Caco-2 (cell line): ENCODE measurements around the gene RGS19. TPM values are rescaled to one million over a fixed set of nuclear protein-coding genes. Genes with fewer than 3 reads are reported as not detected.

Experiments
- BruUV-seq: library from RNA; stranded (reverse); fragments of 400-500 nt; replicated peaks from 2 replicates; lab custom pipeline; 2021; lab: Mats Ljungman, UMichigan
- CTCF ChIA-PET: fragments of 300-600 bp; sonication (Branson Sonifier 250); formaldehyde crosslinking; loops from one replicate; lab custom pipeline; 2022; ENCODE audit warnings: antibody characterized with exemption; lab: Charles Lee
- POLR2A ChIA-PET: fragments of 300-600 bp; sonication (Branson Sonifier 250); formaldehyde crosslinking; loops from one replicate; lab custom pipeline; 2022; ENCODE audit warnings: antibody characterized with exemption; lab: Charles Lee
- DNase-seq, 2 experiments: peaks; one replicate each; pipeline versions ENCODE4 v3.0.0 to v3.0.0-alpha.2; 2020 to 2022
- H3K27me3 ChIP-seq: replicated peaks from 2 replicates; pipeline ENCODE4 v1.6.0; 2011; ENCODE audit warnings: low read length; ENCODE audit not compliant: control insufficient read depth, insufficient read depth
- H3K36me3 ChIP-seq: 2 replicates; pipeline ENCODE4 v1.5.1; 2011; ENCODE audit warnings: low read length; ENCODE audit not compliant: control insufficient read depth, insufficient read depth
- H3K4me1 ChIP-seq: fragments of 250-450 bp; sonication (Bioruptor Pico); 2 replicates; pipeline ENCODE4 v1.5.1; 2020; ENCODE audit warnings: mild to moderate bottlenecking
- H3K4me3 ChIP-seq: 2 replicates; pipeline ENCODE4 v1.5.1; 2011; ENCODE audit warnings: low read depth, mild to moderate bottlenecking, control low read depth, low read length
- H3K9me3 ChIP-seq: fragments of 250-450 bp; sonication (Bioruptor Pico); 2 replicates; pipeline ENCODE4 v1.5.1; 2020; ENCODE audit warnings: mild to moderate bottlenecking, moderate library complexity
- H3K27ac Mint-ChIP-seq: one replicate; pipeline ENCODE4 v1.8.0; 2022; ENCODE audit warnings: mixed read lengths; ENCODE audit not compliant: unreplicated experiment
- H3K27me3 Mint-ChIP-seq: one replicate; pipeline ENCODE4 v1.8.0; 2022; ENCODE audit warnings: mixed read lengths; ENCODE audit not compliant: insufficient read depth, unreplicated experiment
- H3K36me3 Mint-ChIP-seq: one replicate; pipeline ENCODE4 v1.8.0; 2022; ENCODE audit warnings: mild to moderate bottlenecking, mixed read lengths; ENCODE audit not compliant: insufficient read depth, unreplicated experiment
- H3K4me1 Mint-ChIP-seq: one replicate; pipeline ENCODE4 v1.8.0; 2022; ENCODE audit warnings: low read depth, mixed read lengths; ENCODE audit not compliant: unreplicated experiment
- H3K4me3 Mint-ChIP-seq: one replicate; pipeline ENCODE4 v1.8.0; 2022; ENCODE audit warnings: mild to moderate bottlenecking, moderate library complexity, mixed read lengths; ENCODE audit not compliant: unreplicated experiment
- H3K9me3 Mint-ChIP-seq: one replicate; pipeline ENCODE4 v1.8.0; 2022; ENCODE audit warnings: mixed read lengths; ENCODE audit not compliant: unreplicated experiment
- intact Hi-C: fragments of 100-400 bp; cut with micrococcal nuclease; formaldehyde crosslinking; loops from one replicate; pipeline ENCODE4 v1.10.0; 2022; ENCODE audit not compliant: unreplicated experiment
- total RNA-seq: library from RNA; stranded (reverse); gene quantifications from 2 replicates; pipeline ENCODE4 v1.2.3, GENCODE V29; 2022
- TF ChIP-seq, protein P1 (sequence below), 2 experiments: fragments of 200-600 bp in 1 of 2; IDR thresholded peaks; 1 replicate in 1 of 2; 2 replicates in 1 of 2; pipeline versions ENCODE4 v1.5.1 to v1.8.0; 2011 to 2022; ENCODE audit warnings: antibody characterized with exemption in 1 of 2, control low read depth in 1 of 2, inconsistent platforms in 1 of 2, low read depth in 1 of 2, low read length in 1 of 2, mild to moderate bottlenecking in 1 of 2, moderate library complexity in 1 of 2; ENCODE audit not compliant: insufficient read depth in 1 of 2, severe bottlenecking in 1 of 2, unreplicated experiment in 1 of 2

The RGS19 gene
- total RNA-seq, 1 experiment from 2014 or later, result 29.3 TPM

DNA sequence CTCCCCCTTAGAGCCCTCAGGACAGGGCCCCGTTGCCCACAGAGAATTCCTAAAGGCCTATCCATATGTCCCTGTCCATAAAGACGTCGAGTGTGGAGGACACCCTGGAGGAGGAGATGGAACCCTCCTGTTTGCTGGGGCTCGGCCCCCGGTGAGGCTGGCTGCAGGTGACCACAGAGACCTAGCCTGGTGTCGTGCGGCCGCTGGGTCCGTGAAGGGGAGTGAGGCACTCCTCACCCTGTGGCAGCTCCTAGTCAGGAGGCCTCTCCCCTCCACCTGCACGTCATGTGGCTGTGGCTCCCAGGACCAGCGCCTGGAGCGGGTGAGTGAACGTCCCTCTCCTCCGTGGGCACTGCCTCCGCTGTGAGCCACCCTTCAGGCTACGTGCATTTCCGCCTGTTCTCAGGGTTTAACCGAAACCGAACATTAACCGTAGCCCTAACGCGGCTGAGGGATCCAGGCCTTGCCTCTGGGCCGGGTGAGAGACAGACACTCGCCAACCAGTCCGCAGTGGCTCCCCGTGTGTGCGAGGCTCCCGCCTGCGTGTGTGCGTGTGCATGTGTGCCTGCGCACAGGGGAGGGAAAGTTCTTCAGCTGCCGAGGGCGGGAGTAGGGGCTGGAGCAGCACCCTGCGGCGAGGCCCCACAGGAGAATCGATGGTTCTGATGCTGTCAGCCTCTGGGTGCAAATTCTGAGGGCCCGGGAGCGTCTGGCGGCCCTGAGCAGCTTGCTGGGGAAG lies 22.3 kb downstream of the RGS19 start:
- H3K9me3 Mint-ChIP-seq, result no peaks in the 10 kb centered on the region
- TF ChIP-seq, protein P1, sequence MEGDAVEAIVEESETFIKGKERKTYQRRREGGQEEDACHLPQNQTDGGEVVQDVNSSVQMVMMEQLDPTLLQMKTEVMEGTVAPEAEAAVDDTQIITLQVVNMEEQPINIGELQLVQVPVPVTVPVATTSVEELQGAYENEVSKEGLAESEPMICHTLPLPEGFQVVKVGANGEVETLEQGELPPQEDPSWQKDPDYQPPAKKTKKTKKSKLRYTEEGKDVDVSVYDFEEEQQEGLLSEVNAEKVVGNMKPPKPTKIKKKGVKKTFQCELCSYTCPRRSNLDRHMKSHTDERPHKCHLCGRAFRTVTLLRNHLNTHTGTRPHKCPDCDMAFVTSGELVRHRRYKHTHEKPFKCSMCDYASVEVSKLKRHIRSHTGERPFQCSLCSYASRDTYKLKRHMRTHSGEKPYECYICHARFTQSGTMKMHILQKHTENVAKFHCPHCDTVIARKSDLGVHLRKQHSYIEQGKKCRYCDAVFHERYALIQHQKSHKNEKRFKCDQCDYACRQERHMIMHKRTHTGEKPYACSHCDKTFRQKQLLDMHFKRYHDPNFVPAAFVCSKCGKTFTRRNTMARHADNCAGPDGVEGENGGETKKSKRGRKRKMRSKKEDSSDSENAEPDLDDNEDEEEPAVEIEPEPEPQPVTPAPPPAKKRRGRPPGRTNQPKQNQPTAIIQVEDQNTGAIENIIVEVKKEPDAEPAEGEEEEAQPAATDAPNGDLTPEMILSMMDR (IDR thresholded peaks at IDR 0.05; ENCODE audit: insufficient read depth in 1 of 2, low read depth in 1 of 2, low read length in 1 of 2, severe bottlenecking in 1 of 2, unreplicated experiment in 1 of 2), result no peak
- POLR2A ChIA-PET, result interaction anchor here (1.0 kb wide), 1 partner anchor 18 kb away, joined by 4 read pairs; no protein-coding TSS in a partner anchor
- H3K27me3 Mint-ChIP-seq, result no peaks in the 10 kb centered on the region
- no peaks in the 10 kb centered on the region for H3K36me3 ChIP-seq
- no peak overlapping the region for H3K4me3 Mint-ChIP-seq
- peaks cover 14% of the 10 kb centered on the region for H3K4me1 ChIP-seq
- no TSS peak for BruUV-seq
- no peak overlapping the region for H3K4me3 ChIP-seq
- no peaks in the 10 kb centered on the region for H3K27me3 ChIP-seq
- DNase-seq, result no peak
- CTCF ChIA-PET, result interaction anchor here (0.6 to 6.2 kb wide), 8 partner anchors 10 to 519 kb away, joined by 3 to 101 read pairs (median 4); partner anchors contain the start of genes C20orf204, PRPF6, SAMD10 and TPD52L2
- peaks cover 7% of the 10 kb centered on the region for H3K4me1 Mint-ChIP-seq
- H3K9me3 ChIP-seq, result no peaks in the 10 kb centered on the region
- H3K36me3 Mint-ChIP-seq, result peaks cover 6% of the 10 kb centered on the region
- no peak overlapping the region for H3K27ac Mint-ChIP-seq
- intact Hi-C loops, result loop anchor here (1.0 to 2.0 kb wide), 3 partner anchors 18 to 78 kb away; partner anchors contain the start of gene SAMD10

DNA sequence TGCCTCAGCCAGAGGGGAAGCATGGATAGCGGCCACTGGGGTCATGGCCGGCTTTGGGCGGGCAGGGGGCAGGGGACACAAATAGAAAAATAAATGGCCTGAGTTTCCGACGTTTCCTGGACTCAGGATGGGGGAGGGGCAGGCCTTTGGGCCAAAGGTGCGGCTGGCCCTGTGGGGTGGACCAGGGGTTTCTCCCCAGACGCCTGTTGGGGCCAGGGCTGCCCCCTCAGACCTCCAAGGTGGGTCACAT lies 22.8 kb downstream of the RGS19 start:
- intact Hi-C loops, result loop anchor here (2.0 kb wide), 1 partner anchor 78 kb away; the partner anchor contains the start of gene SAMD10
- no peak overlapping the region for H3K4me3 Mint-ChIP-seq
- POLR2A ChIA-PET, result no interaction called here
- no peak overlapping the region for H3K27ac Mint-ChIP-seq
- no TSS peak for BruUV-seq
- H3K4me1 ChIP-seq, result peaks cover 14% of the 10 kb centered on the region
- H3K36me3 ChIP-seq, result no peaks in the 10 kb centered on the region
- TF ChIP-seq, protein P1 (IDR thresholded peaks at IDR 0.05; ENCODE audit: insufficient read depth in 1 of 2, low read depth in 1 of 2, low read length in 1 of 2, severe bottlenecking in 1 of 2, unreplicated experiment in 1 of 2), result no peak
- no peak overlapping the region for H3K4me3 ChIP-seq
- DNase-seq, result no peak
- no peaks in the 10 kb centered on the region for H3K9me3 ChIP-seq
- H3K9me3 Mint-ChIP-seq, result no peaks in the 10 kb centered on the region
- H3K4me1 Mint-ChIP-seq, result peaks cover 7% of the 10 kb centered on the region
- H3K27me3 Mint-ChIP-seq, result no peaks in the 10 kb centered on the region
- CTCF ChIA-PET, result no interaction called here
- H3K36me3 Mint-ChIP-seq, result peaks cover 6% of the 10 kb centered on the region
- no peaks in the 10 kb centered on the region for H3K27me3 ChIP-seq

DNA sequence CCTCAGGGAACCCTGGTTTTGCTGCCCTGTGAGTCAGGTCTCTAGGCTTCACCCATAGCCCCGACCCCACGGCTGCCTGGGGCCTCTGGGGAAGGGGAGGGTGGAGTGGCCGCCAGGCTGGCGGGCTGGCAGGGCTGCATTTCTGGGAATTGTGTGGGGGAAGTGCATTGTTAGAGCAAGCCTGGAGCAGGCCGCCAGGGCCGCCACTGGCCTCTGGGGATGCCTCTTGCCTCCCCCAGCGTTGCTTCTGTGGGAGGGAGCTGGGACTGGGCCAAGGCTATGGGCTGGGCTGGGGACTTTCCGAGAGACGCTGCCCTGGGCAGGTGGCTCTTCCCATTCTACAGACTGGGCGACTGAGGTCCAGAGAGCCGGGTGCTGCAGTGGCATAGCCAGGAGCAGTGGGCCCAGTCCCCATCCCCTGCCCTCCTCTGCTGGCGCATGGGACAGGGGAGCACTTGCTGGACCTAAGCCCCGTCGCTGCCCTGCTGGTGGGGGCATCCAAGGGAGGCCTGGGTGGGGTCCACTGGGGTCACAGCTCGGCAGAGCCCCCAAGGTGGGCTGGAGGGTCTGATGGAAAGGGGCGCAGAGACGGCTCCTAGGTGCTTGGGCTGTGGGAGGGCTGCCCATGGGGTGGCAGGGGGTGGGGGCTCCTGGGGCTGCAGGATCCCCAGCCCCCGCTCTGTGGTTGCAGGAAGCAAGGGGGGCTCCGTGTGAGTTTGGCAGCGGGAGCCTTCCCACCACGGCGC lies 23.3 kb downstream of the RGS19 start:
- TF ChIP-seq, protein P1 (IDR thresholded peaks at IDR 0.05; ENCODE audit: insufficient read depth in 1 of 2, low read depth in 1 of 2, low read length in 1 of 2, severe bottlenecking in 1 of 2, unreplicated experiment in 1 of 2), result no peak
- H3K4me1 ChIP-seq, result peaks cover 14% of the 10 kb centered on the region
- H3K27me3 ChIP-seq, result no peaks in the 10 kb centered on the region
- no peak overlapping the region for H3K4me3 Mint-ChIP-seq
- no peak overlapping the region for H3K4me3 ChIP-seq
- no peak for DNase-seq
- CTCF ChIA-PET, result interaction anchor here (8.0 kb wide), 1 partner anchor 17 kb away, joined by 64 read pairs; no protein-coding TSS in a partner anchor
- no peaks in the 10 kb centered on the region for H3K27me3 Mint-ChIP-seq
- POLR2A ChIA-PET, result no interaction called here
- peaks cover 6% of the 10 kb centered on the region for H3K36me3 Mint-ChIP-seq
- H3K9me3 Mint-ChIP-seq, result no peaks in the 10 kb centered on the region
- BruUV-seq, result no TSS peak
- no peaks in the 10 kb centered on the region for H3K36me3 ChIP-seq
- no peak overlapping the region for H3K27ac Mint-ChIP-seq
- H3K9me3 ChIP-seq, result no peaks in the 10 kb centered on the region
- peaks cover 7% of the 10 kb centered on the region for H3K4me1 Mint-ChIP-seq
- intact Hi-C loops, result loop anchor here (2.0 kb wide), 1 partner anchor 77 kb away; the partner anchor contains the start of gene SAMD10
